Testis (tissue), 2 donors: Measurements from ENCODE around the gene KCTD19.

ENCODE experiments used
- CTCF ChIP-seq, 3 experiments: fragments of 450-650 bp in 2 of 3; fragments of 200-600 bp in 1 of 3; sonication (generic) in 1 of 3; IDR thresholded peaks; one replicate each; pipeline ENCODE4 v1.5.1; 2016 to 2019; ENCODE audit warnings: antibody characterized with exemption in 3 of 3, mild to moderate bottlenecking in 2 of 3, moderate library complexity in 1 of 3
- POLR2A ChIP-seq: fragments of 450-650 bp; IDR thresholded peaks from one replicate; pipeline ENCODE4 v1.6.1; 2017; ENCODE audit warnings: antibody characterized with exemption, mild to moderate bottlenecking, moderate library complexity

DNA sequence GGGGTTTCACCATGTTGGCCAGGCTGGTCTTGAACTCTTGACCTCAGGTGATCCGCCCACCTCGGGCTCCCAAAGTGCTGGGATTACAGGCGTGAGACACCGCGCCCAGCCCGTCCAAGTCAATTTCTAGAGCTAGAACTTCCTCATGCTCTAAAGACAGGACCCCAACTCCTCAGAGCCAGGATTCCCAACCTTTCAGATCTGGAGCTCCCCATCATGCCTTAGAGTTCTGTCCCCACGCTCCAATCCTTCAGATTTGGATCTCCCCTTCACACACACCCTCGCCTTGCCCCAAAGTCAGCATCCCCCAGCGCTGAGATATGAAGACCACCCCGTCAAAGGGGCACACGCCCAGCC, 448 bp downstream of the KCTD19 start:
- no peak for TF ChIP-seq POLR2A
- no peak for TF ChIP-seq CTCF (IDR thresholded peaks at IDR 0.05)
